K562 (cell line): ENCODE results near the gene SIRT3. TPM values are rescaled to one million over a fixed set of nuclear protein-coding genes. Genes with fewer than 3 reads are reported as not detected.

Experiments
- ATAC-seq: fragments of 200-7000 bp; cut with Tn5 transposase; 3 replicates; pipeline ENCODE4 v1.9.1; 2020; ENCODE audit warnings: moderate library complexity
- BruUV-seq: library from RNA; stranded (reverse); fragments of 400-500 nt; replicated peaks from 2 replicates; lab custom pipeline; 2021; lab: Mats Ljungman, UMichigan
- CTCF ChIA-PET: fragments of 300-600 bp; formaldehyde crosslinking; extraction: SDS; loops from one replicate; lab custom pipeline; 2021; ENCODE audit warnings: low intra/inter-chr PET ratio; lab: Yijun Ruan, JAX
- POLR2A ChIA-PET: fragments of 300-600, 350-650 bp; sonication (Branson Sonifier 250); formaldehyde crosslinking; extraction: SDS; loops from one replicate; lab custom pipeline; 2021; ENCODE audit warnings: antibody characterized with exemption, inconsistent platforms; lab: Yijun Ruan, JAX
- DNase-seq, 4 experiments: peaks; one replicate each; pipeline versions ENCODE4 v3.0.0 to v3.0.0-alpha.2; 2011 to 2018; ENCODE audit warnings: low spot score in 3 of 4, mixed read lengths in 3 of 4; ENCODE audit errors: extremely low read depth in 1 of 4
- FAIRE-seq: peaks from 2 replicates; lab custom pipeline; 2011; peaks lifted over from hg19 to GRCh38; lab: Jason Lieb, UNC
- H2AFZ ChIP-seq: 2 replicates; pipeline ENCODE4 v1.6.0; 2011; ENCODE audit warnings: low read depth, low read length, control low read depth, inconsistent platforms
- H3K27ac ChIP-seq: fragments of 200-600 bp; 3 replicates; pipeline ENCODE4 v1.8.0; 2011; ENCODE audit warnings: low read depth, mild to moderate bottlenecking, control low read depth, inconsistent platforms, low read length, moderate library complexity, mixed read lengths; ENCODE audit errors: extremely low read depth
- H3K27me3 ChIP-seq, 2 experiments: fragments of 300-600 bp in 1 of 2; 2 replicates in 1 of 2; 3 replicates in 1 of 2; pipeline versions ENCODE4 v1.6.0 to v1.8.0; 2011; ENCODE audit warnings: inconsistent platforms in 2 of 2, low read length in 2 of 2, mild to moderate bottlenecking in 1 of 2, mixed read lengths in 1 of 2, moderate library complexity in 1 of 2; ENCODE audit not compliant: control insufficient read depth in 2 of 2, insufficient read depth in 2 of 2
- H3K36me3 ChIP-seq: fragments of 300-600 bp; 3 replicates; pipeline ENCODE4 v1.8.0; 2011; ENCODE audit warnings: mild to moderate bottlenecking, low read length, inconsistent platforms; ENCODE audit not compliant: control insufficient read depth, insufficient read depth
- H3K4me1 ChIP-seq, 2 experiments: fragments of 200-600 bp in 1 of 2; replicated peaks in 1 of 2; 2 replicates in 1 of 2; 3 replicates in 1 of 2; pipeline versions ENCODE4 v1.5.1 to v1.8.0; 2011; ENCODE audit warnings: inconsistent platforms in 2 of 2, low read length in 2 of 2, mild to moderate bottlenecking in 1 of 2, mixed read lengths in 1 of 2, moderate library complexity in 1 of 2; ENCODE audit not compliant: control insufficient read depth in 2 of 2, insufficient read depth in 2 of 2
- H3K4me2 ChIP-seq: 2 replicates; pipeline ENCODE4 v1.6.1; 2011; ENCODE audit warnings: low read length, control low read depth, inconsistent platforms, mixed read lengths; ENCODE audit not compliant: insufficient read depth
- H3K4me3 ChIP-seq: fragments of 200-600 bp; sonication (generic), shearing (Covaris generic); 2 replicates; pipeline ENCODE4 v1.5.1; 2016; ENCODE audit warnings: control low read depth, inconsistent platforms
- H3K79me2 ChIP-seq: fragments of 200-600 bp; 3 replicates; pipeline ENCODE4 v1.8.0; 2011; ENCODE audit warnings: low read length, inconsistent platforms; ENCODE audit not compliant: control insufficient read depth, insufficient read depth
- H3K9ac ChIP-seq, 2 experiments: 2 replicates each; pipeline versions ENCODE4 v1.6.0 to v1.6.1; 2011; ENCODE audit warnings: low read depth in 2 of 2, low read length in 2 of 2, control low read depth in 1 of 2, inconsistent platforms in 1 of 2, mild to moderate bottlenecking in 1 of 2, mixed read lengths in 1 of 2; ENCODE audit not compliant: insufficient read depth in 1 of 2
- H3K9me1 ChIP-seq: one replicate; pipeline ENCODE4 v1.6.0; 2011; ENCODE audit warnings: inconsistent platforms, mild to moderate bottlenecking, low read length, moderate library complexity; ENCODE audit not compliant: control insufficient read depth, insufficient read depth
- H3K9me3 ChIP-seq: replicated peaks from 2 replicates; pipeline ENCODE4 v1.5.1; 2011; ENCODE audit warnings: low read depth, low read length, inconsistent platforms; ENCODE audit not compliant: control insufficient read depth, insufficient read depth
- H4K20me1 ChIP-seq: replicated peaks from 2 replicates; pipeline ENCODE4 v1.6.1; 2011; ENCODE audit warnings: low read length, inconsistent platforms, mixed read lengths; ENCODE audit not compliant: control insufficient read depth, insufficient read depth
- CBX3 ChIP-seq, 2 experiments: IDR thresholded peaks; 1 replicate in 1 of 2; 2 replicates in 1 of 2; pipeline ENCODE4 v1.6.1; 2012; ENCODE audit warnings: inconsistent platforms in 2 of 2, low read length in 2 of 2, borderline replicate concordance in 1 of 2, control low read depth in 1 of 2
- CBX5 ChIP-seq: IDR thresholded peaks from 2 replicates; pipeline ENCODE4 v1.6.1; 2014; ENCODE audit warnings: low read depth, borderline replicate concordance
- EHMT2 ChIP-seq: fragments of 450-650 bp; IDR thresholded peaks from 2 replicates; pipeline ENCODE4 v1.6.1; 2018; ENCODE audit warnings: antibody characterized with exemption
- ELF1 ChIP-seq: fragments of 200-800 bp; sonication (Bioruptor generic); IDR thresholded peaks from 2 replicates; pipeline ENCODE4 v1.6.1; 2016; ENCODE audit warnings: missing genetic modification characterization, missing compliant biosample characterization
- HNRNPH1 ChIP-seq: fragments of 200-400 bp; formaldehyde crosslinking; optimal IDR thresholded peaks from 2 replicates; pipeline ENCODE3; 2017; ENCODE audit warnings: low read depth, mild to moderate bottlenecking, low read length, moderate library complexity
- ILK ChIP-seq: fragments of 450-650 bp; IDR thresholded peaks from 2 replicates; pipeline ENCODE4 v1.6.1; 2016; ENCODE audit warnings: missing genetic modification characterization, low read depth, mild to moderate bottlenecking, missing compliant biosample characterization, moderate library complexity, borderline replicate concordance
- MTA3 ChIP-seq: fragments of 450-650 bp; formaldehyde crosslinking; IDR thresholded peaks from 2 replicates; pipeline ENCODE4 v1.6.1; 2017; ENCODE audit warnings: mild to moderate bottlenecking, borderline replicate concordance
- MYBL2 ChIP-seq, 2 experiments: fragments of 450-650 bp in 1 of 2; sonication (generic) in 1 of 2; formaldehyde crosslinking in 1 of 2; IDR thresholded peaks; 2 replicates each; pipeline versions ENCODE4 v1.6.1 to v1.8.1; 2017 to 2022; ENCODE audit warnings: borderline replicate concordance in 1 of 2, inconsistent platforms in 1 of 2, low read depth in 1 of 2, mild to moderate bottlenecking in 1 of 2, missing genetic modification reagents in 1 of 2, moderate library complexity in 1 of 2
- RBM39 ChIP-seq: fragments of 200-400 bp; formaldehyde crosslinking; optimal IDR thresholded peaks from 2 replicates; pipeline ENCODE3; 2018; ENCODE audit warnings: low read depth, low read length
- RUNX1 ChIP-seq: sonication (generic); IDR thresholded peaks from 2 replicates; pipeline ENCODE4 v1.6.1; 2016; ENCODE audit warnings: antibody characterized with exemption, low read depth
- SNIP1 ChIP-seq: fragments of 450-650 bp; IDR thresholded peaks from 2 replicates; pipeline ENCODE4 v1.7.1; 2017; ENCODE audit warnings: low read depth, mild to moderate bottlenecking
- TGIF2 ChIP-seq: sonication (generic); formaldehyde crosslinking; IDR thresholded peaks from 2 replicates; pipeline ENCODE4 v1.8.1; 2022; ENCODE audit warnings: mild to moderate bottlenecking, missing genetic modification reagents, moderate library complexity
- ZNF282 ChIP-seq: sonication (generic); formaldehyde crosslinking; IDR thresholded peaks from 2 replicates; pipeline ENCODE4 v1.8.1; 2023; ENCODE audit warnings: missing genetic modification reagents
- ZNF324 ChIP-seq: fragments of 250-450 bp; sonication (Bioruptor Pico); IDR thresholded peaks from 2 replicates; pipeline ENCODE4 v1.4.0; 2020; ENCODE audit warnings: mild to moderate bottlenecking
- ZSCAN32 ChIP-seq: fragments of 450-650 bp; formaldehyde crosslinking; IDR thresholded peaks from 2 replicates; pipeline ENCODE4 v1.4.0; 2020; ENCODE audit warnings: mild to moderate bottlenecking, moderate library complexity
- WGBS: fragments of 100-300 bp; shearing (Covaris generic); methylation state at CpG from one replicate; pipeline ENCODE4 v1.1.6; 2016; ENCODE audit warnings: low coverage, mixed read lengths; ENCODE audit not compliant: insufficient coverage; ENCODE audit errors: missing lambda C conversion rate; 5-methylcytosine and 5-hydroxymethylcytosine counted together
- in situ Hi-C: fragments of 300-500 bp; cut with MboI; formaldehyde crosslinking; loops from 4 replicates; pipeline ENCODE4 v1.15.0; 2018; ENCODE audit warnings: inconsistent platforms, mixed read lengths
- intact Hi-C: fragments of 100-400 bp; cut with micrococcal nuclease; formaldehyde crosslinking; loops from 2 replicates; pipeline ENCODE4 v1.14.2; 2022
- polyA plus RNA-seq, 8 experiments: library from polyadenylated mRNA; depleted of rRNA in 4 of 8; stranded (reverse) in 5 of 8; unstranded in 3 of 8; fragments of >200 nt; fragmentation: Nextera tagmentation in 2 of 8; fragmentation: Illumina TruSeq in 1 of 8; extraction: Ambion mirVana in 2 of 8; extraction: Trizol in 1 of 8; gene quantifications; 2 replicates each; pipeline versions ENCODE4 v1.2.1 to v1.2.3, GENCODE V29; 2011 to 2014; ENCODE audit warnings: inconsistent platforms in 1 of 8, missing spikeins in 1 of 8
- total RNA-seq, 7 experiments: library from RNA; depleted of rRNA in 6 of 7; stranded (reverse); fragments of >200 nt in 6 of 7; fragmentation: Illumina TruSeq in 2 of 7; extraction: Trizol in 2 of 7; gene quantifications; 2 replicates each; pipeline versions ENCODE4 v1.2.1 to v1.2.3, GENCODE V29; 2011 to 2021; ENCODE audit warnings: low replicate concordance in 1 of 7
- TF ChIP-seq, protein P1 (sequence below): fragments of 250-450 bp; sonication (Bioruptor Pico); IDR thresholded peaks from 2 replicates; pipeline ENCODE4 v1.8.0; 2022; ENCODE audit warnings: inconsistent platforms

The SIRT3 gene
- total and polyA plus RNA-seq, 9 of the 15 experiments (the other 6 are each of a cell fraction or from before 2014, with no cell fraction given): 1.9 to 27.5 (median 14.5) TPM

DNA sequence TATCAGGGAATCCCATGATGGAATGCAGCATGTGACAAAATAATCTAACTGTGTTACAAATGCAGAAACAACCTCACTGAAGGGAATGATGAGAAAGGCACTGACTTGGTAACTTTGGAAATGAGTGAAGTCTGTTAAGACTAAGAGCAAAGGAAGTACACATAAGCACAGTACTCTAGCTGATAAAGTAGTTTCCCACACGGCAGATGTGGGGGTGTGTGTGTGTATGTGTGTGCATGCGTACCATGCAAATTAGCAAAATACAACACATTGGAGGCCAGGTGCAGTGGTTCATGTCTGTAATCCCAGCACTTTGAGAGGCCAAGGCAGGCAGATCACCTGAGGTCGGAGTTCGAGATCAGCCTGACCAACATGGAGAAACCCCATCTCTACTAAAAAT is 25.5 kb upstream of the SIRT3 start:
- in situ Hi-C loops: no loop called here
- no peak for FAIRE-seq
- ChIA-PET CTCF (no interaction called here), POLR2A (interaction anchor here (1.3 kb wide), 1 partner anchor 10 kb away, joined by 3 read pairs; no protein-coding TSS in a partner anchor)
- Histone ChIP-seq H3K9me3 (peaks cover 4% of the 10 kb centered on the region), H3K9me1 (no peaks in the 10 kb centered on the region), H3K79me2 (no peaks in the 10 kb centered on the region), H3K9ac (no peak overlapping the region), H2AFZ (no peak overlapping the region), H3K36me3 (no peaks in the 10 kb centered on the region), H4K20me1 (no peaks in the 10 kb centered on the region), H3K4me2 (no peak overlapping the region), H3K4me3 (no peak overlapping the region), H3K4me1 (peaks cover 9 to 19% of the 10 kb centered on the region in 2 experiments), H3K27me3 (no peaks in the 10 kb centered on the region), H3K27ac (no peak overlapping the region)
- intact Hi-C loops: no loop called here
- TF ChIP-seq CBX5: 0 out of 2 replicates have a peak, but pooled peaks have one; percentile 57
- peak in 1 of 2 experiments; percentile 49; a peak in 1 of 3 replicates for TF ChIP-seq CBX3 (IDR thresholded peaks at IDR 0.05; ENCODE audit: borderline replicate concordance in 1 of 2, low read length in 2 of 2)
- 0 out of 2 replicates have a peak, but pooled peaks have one; percentile 40 for TF ChIP-seq MTA3
- no peak for TF ChIP-seq EHMT2
- no peak for DNase-seq
- no peak for ATAC-seq
- 45% methylated on average over 4 of the region's 4 CpGs for WGBS
- no TSS peak for BruUV-seq

DNA sequence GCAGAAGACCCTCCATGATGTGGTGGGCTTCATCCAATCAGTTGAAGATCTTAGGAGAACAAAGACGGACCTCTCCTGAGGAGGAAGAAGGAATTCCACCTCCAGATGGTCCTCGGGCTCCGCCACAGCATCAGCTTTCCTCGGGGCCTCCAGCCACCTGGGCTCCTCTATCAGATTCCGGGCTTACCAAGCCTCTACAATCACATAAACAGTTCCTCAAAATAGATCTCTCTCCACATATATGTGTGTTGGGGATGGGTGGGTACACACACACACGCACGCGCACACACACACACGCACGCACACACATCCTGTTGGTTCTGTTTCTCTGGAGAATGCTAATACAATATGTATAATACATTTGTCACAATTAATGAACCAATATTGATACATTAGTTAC is 23.3 kb upstream of the SIRT3 start:
- ChIA-PET CTCF (no interaction called here), POLR2A (interaction anchor here (1.6 kb wide), 1 partner anchor 9 kb away, joined by 3 read pairs; no protein-coding TSS in a partner anchor)
- H3K9me3 ChIP-seq: no peaks in the 10 kb centered on the region; the same call in 1 of the 2 replicates
- WGBS: 63% methylated on average over 10 of the region's 10 CpGs
- H4K20me1 ChIP-seq: no peaks in the 10 kb centered on the region
- no peak overlapping the region for H3K9ac ChIP-seq
- H2AFZ ChIP-seq: no peak overlapping the region
- H3K27ac ChIP-seq: no peak overlapping the region
- BruUV-seq: no TSS peak
- H3K36me3 ChIP-seq: no peaks in the 10 kb centered on the region
- H3K79me2 ChIP-seq: no peaks in the 10 kb centered on the region
- no peak overlapping the region for H3K4me2 ChIP-seq
- no peaks in the 10 kb centered on the region for H3K9me1 ChIP-seq
- DNase-seq (no peak), FAIRE-seq (no peak), ATAC-seq (no peak)
- intact Hi-C loops: no loop called here
- peaks cover 13 to 19% of the 10 kb centered on the region in 2 experiments for H3K4me1 ChIP-seq
- H3K4me3 ChIP-seq: no peak overlapping the region
- in situ Hi-C loops: no loop called here
- H3K27me3 ChIP-seq: no peaks in the 10 kb centered on the region
- TF ChIP-seq RBM39 (no peak), HNRNPH1 (no peak), TGIF2 (CRISPR knock-in tag) (no peak), ELF1 (tag) (no peak), RUNX1 (no peak), ZNF324 (CRISPR knock-in tag) (no peak), MYBL2 (IDR thresholded peaks at IDR 0.05; ENCODE audit: low read depth) (no peak), MYBL2 (CRISPR knock-in tag; IDR thresholded peaks at IDR 0.05; ENCODE audit: borderline replicate concordance) (no peak), ILK (tag) (no peak), ZNF282 (CRISPR knock-in tag) (no peak), SNIP1 (no peak), CBX3 (IDR thresholded peaks at IDR 0.05; ENCODE audit: borderline replicate concordance in 1 of 2, low read length in 2 of 2) (no peak), ZSCAN32 (CRISPR knock-in tag) (no peak)
- TF ChIP-seq, protein P1, sequence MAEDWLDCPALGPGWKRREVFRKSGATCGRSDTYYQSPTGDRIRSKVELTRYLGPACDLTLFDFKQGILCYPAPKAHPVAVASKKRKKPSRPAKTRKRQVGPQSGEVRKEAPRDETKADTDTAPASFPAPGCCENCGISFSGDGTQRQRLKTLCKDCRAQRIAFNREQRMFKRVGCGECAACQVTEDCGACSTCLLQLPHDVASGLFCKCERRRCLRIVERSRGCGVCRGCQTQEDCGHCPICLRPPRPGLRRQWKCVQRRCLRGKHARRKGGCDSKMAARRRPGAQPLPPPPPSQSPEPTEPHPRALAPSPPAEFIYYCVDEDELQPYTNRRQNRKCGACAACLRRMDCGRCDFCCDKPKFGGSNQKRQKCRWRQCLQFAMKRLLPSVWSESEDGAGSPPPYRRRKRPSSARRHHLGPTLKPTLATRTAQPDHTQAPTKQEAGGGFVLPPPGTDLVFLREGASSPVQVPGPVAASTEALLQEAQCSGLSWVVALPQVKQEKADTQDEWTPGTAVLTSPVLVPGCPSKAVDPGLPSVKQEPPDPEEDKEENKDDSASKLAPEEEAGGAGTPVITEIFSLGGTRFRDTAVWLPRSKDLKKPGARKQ (CRISPR knock-in tag): no peak
